ENCODE results near the gene GUCA2A.

GRCh38 chr1:42145389-42145716, 19.2 kb downstream of the GUCA2A start:
- no peak for TF ChIP-seq HINFP (tag; conservative IDR thresholded peaks at IDR 0.05; ENCODE audit: low read depth)
- TF ChIP-seq SMC3 (conservative IDR thresholded peaks at IDR 0.05; ENCODE audit: insufficient read depth, low read depth, low read length) = no peak
- TF ChIP-seq, protein P1, sequence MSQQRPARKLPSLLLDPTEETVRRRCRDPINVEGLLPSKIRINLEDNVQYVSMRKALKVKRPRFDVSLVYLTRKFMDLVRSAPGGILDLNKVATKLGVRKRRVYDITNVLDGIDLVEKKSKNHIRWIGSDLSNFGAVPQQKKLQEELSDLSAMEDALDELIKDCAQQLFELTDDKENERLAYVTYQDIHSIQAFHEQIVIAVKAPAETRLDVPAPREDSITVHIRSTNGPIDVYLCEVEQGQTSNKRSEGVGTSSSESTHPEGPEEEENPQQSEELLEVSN (IDR thresholded peaks at IDR 0.05; ENCODE audit: borderline replicate concordance in 1 of 2, extremely low read depth in 1 of 2, insufficient read depth in 1 of 2, insufficient read length in 1 of 2, low read depth in 1 of 2, low read length in 1 of 2, poor library complexity in 1 of 2, severe bottlenecking in 1 of 2) = no peak
- no peak for TF ChIP-seq TAF1 (IDR thresholded peaks at IDR 0.05; ENCODE audit: control insufficient read depth, extremely low read depth, insufficient read depth, low read length, severe bottlenecking)
- TF ChIP-seq NCOR1 (IDR thresholded peaks at IDR 0.05) = no peak
- no peak for TF ChIP-seq NRF1 (conservative IDR thresholded peaks at IDR 0.05 in 1 of 2, IDR thresholded peaks at IDR 0.05 in 1 of 2)
- no peak for TF ChIP-seq POLR2A (conservative IDR thresholded peaks at IDR 0.05)
- no peak for TF ChIP-seq ZNF395 (CRISPR knock-in tag; IDR thresholded peaks at IDR 0.05)
- TF ChIP-seq RFX5 (IDR thresholded peaks at IDR 0.05; ENCODE audit: low read depth, low read length) = no peak
- TF ChIP-seq CREB1 (IDR thresholded peaks at IDR 0.05) = no peak
- TF ChIP-seq CREB1 (CRISPR knock-in tag; IDR thresholded peaks at IDR 0.05) = no peak
- TF ChIP-seq TEAD4 (IDR thresholded peaks at IDR 0.05; ENCODE audit: low read length) = no peak
- no peak for TF ChIP-seq TEAD4 (CRISPR knock-in tag; IDR thresholded peaks at IDR 0.05; ENCODE audit: borderline replicate concordance)
- TF ChIP-seq KAT8 (IDR thresholded peaks at IDR 0.05; ENCODE audit: low read depth) = no peak

All from K562 (cell line).